ENCODE measurements around the gene B4GALT1.

Gene B4GALT1

GRCh38 chr9:33138768-33139167 lies 28.4 kb downstream of the B4GALT1 start:
- DNase-seq, result no peak

DNA sequence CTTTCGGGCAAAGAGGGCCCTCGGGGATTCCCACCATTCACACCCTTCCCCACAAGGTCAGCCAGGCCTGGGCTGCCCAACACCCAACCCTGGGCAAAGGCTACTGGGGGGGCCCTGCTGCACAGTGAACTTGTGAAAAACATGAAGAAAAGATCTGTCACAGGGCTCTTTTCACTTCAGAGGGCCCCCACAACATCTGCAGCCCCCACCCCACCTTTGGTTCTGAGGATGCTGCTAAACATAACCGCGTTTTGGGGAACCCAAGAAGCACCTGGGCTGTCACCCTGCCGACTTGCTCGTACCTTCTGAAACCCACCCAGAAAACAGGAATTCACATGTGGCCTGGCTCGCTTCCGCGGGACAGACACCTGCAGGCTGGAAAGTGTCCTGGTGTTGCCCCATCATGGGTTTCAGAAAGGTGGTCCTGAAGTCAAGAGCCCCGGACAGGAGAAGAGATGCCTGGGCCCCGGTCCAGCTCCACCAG lies 29.3 kb downstream of the B4GALT1 start:
- no peak for DNase-seq

GRCh38 chr9:33136721-33137670 lies 30.1 kb downstream of the B4GALT1 start:
- DNase-seq, result no peak

- no peak for DNase-seq
Observed at GRCh38 chr9:33135470-33135958, 31.6 kb downstream of the B4GALT1 start.

DNA sequence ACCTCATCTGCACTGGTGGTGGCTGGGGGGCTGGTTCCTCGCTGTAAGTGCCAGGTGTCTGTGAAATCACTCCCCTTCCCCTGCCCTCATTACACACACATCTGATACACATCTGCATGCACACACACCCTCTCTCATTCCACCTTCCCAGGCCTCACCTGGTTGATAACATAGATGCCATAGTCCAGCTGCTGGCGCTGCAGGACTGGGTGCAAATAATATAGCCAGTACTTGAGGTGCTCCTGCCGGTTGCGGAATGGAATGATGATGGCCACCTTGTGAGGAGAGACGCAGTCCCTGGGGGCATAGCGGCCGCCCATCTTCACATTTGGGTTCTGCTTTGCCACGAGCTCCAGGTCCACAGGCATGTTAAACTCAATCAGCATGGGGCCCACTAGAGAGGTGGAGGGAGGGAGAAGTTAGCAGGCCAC lies 32.1 kb downstream of the B4GALT1 start:
- no peak for DNase-seq

DNA sequence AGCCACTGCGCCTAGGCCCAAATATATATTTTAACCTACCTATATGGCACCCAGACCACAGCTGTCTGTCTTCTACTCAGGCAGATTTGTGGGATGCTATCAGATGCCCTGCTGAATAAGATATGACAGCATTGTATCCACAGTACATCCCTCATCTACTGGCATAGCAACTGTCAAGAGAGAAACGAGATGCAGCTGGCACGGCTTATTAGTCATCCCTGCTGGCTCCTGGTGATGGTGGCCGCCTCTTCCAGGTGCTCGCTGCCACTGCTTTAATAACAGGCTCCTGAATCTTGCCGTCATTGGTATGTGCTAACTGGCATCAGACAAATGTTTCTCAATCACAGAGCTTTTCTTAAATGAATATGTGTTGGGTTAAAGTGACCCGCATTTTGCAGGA lies 34.0 kb downstream of the B4GALT1 start:
- no peak for DNase-seq

GRCh38 chr9:33131790-33132772 lies 35.1 kb downstream of the B4GALT1 start:
- DNase-seq, result no peak

DNA sequence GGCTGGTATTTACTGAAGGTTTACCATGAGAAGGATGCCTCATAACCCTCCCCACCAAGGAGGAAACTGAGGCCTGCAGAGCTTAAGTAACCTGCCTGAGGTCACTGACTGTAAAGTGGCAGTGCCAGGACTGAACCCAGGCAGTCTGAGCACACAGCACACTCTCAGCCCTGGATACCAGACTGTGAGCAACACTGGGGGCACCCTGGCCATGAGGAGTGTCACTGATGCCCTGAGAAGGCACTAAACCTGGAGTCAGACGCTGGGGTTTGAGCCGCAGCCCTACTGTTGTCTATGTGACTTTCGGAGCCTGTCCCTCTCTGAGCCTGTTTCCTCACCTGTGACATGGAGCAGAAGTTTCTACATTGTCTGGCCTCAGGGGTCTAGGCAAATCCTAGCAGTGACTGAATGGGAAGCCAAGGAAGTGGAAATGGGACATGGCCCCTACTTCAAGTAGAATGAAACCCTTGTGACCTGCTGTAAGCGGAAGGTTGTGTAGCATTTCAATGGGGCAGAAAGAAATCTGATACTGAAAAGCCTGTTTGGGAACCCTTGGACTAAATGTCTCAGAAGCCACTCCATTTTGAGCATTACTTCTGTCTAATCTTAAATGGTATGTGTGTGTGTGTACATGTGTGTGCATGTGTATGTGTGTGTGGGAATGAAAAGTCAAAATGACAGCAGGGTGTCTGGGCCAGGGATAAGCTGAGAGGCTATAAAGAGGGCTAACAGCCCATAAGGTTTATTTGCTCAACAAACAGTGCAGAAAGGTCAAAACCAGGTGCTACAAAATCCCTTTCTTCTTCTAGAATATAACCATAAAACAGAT lies 36.0 kb downstream of the B4GALT1 start:
- no peak for DNase-seq

- no peak for DNase-seq
Observed at GRCh38 chr9:33129886-33130881, 37.0 kb downstream of the B4GALT1 start.

DNA sequence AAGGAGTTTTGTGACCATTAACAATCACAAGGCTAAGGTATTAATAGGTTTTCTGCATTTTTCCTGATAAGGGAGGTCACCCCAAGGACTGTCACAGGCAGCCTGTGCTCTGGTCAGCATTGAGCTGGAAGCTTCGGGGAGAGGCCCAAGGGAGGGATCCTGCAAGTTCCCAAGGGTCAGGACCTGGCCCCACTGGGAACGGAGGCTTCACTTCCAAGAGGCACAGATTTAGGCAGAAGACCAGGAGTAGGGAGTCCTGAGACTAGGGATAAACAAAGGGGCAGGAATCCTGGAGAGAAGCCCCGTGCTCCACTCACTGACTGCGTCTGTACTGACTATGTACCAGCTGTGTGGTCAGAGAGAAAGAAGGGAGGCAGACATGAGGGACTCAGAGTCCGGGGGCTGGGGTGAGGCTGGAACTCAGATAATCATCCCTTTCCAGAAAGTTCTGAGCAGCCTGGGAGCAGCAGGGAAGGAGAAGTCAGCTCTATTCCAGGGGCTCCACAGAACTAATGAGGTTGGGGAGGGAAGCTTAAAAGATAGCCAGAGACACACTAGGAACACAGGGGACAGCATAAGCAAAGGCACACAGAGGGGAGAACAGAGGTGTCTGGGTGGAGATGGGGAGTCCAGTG lies 37.8 kb downstream of the B4GALT1 start:
- DNase-seq, result no peak

GRCh38 chr9:33128570-33128969 lies 38.6 kb downstream of the B4GALT1 start:
- no peak for DNase-seq

DNA sequence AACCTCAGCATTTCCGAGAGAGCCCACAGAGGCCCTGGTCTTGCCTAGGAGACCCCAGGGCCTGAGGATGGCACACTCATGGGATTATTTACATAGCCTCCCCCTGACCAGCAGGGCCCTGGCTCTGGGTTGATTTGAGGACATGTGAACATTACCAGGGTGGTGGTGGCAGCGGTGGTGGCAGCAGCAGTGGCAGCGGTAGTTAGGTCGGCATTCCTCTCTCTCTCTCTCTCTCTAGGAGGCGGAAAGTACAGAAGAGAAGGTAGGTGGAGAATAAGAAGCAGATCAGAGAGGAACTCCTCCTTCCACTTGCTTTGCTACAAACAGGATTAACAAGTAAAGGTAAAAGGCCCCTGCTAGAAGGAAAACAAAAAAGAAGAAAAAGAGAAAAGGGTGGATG lies 39.3 kb downstream of the B4GALT1 start:
- no peak for DNase-seq

DNA sequence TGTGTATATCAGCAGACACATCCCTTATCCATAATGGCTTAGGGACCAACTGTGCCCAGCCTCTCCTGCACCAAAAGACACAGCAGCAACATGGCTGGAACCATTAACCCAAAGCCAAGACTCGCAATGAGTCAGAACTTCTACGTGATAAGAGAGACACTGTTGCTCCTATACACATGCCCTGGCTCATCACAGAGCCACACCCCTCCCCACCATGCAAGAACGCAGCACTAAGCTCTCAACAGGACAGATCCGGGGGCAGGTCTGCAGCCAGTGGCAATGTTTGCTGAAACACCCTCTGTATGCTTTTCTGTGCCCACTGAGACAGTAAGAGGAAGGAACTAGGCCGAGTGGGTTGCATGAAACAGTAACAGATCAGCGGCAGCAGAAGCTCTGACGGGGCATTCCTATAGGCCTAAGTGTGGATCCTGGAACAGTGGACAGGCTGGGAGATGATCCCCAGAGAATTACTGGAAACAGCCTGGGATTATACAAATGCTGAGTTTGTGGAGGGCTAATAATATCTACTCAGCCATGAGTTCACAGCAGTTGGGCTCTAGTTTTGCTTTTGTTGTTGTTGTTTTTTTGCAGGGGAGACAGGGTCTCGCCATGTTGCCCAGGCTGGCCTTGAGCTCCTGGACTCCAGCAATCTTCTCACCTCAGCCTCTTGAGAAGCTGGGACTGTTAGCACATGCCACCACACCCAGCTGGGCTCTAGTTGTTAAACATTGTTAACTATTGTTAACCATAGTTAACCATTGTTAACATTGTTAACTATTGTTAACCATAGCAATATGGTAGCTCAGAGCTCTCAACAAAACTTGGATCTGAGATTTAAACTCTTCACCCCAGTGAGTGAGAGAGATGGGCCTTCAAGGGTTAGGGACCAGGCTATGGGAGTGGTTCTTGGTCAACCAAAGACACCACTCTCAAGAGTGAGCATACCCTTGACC lies 41.0 kb downstream of the B4GALT1 start:
- DNase-seq, result no peak

DNA sequence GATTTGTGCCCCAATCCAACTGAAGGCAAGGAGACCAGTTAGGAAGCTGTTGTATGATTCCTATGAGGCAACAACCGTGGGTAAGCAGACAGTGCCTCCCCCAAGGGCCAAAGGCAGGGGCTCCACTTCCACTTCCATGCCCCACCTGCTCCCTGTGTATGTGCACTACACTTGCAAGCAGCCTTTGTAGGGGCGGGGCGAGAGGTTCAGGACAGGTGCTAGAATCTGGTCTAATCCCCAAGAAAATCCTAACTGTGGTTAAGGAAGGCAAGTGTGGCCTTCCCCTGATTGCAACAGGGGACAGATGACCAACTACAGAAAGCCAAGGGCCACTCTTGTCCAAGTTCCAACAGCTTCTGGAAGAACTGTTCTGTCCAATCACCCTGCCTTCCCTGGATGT lies 41.7 kb downstream of the B4GALT1 start:
- no peak for DNase-seq

DNA sequence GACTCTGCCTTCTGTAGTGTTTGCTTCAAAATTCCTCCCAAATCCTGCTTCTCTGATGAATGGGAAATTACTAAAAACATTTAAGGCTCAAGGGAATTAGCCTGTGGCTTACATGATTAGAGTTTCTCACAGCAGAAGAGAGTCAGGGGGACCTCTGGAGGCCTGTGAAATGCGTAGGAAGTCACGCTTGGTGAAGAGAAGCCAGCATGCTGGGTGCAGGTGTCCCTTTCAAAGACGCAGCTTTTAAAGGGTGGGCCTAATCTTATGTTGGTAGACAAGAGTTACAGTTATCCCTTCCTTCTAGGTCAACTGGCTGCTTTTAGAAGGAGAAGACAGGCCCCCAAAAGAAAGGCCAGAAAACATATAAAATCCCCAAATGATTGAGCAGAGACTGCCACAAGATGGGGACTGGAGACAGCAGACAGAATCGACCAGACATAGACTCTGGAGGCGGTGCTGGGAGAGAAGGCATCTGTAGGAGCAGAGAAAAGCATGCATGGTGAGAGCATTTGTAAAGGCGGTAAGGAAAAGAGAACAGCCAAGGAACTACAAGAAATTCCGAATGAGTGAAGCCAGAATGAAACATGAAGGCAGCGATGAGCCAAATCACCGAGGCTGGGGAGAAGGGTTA lies 42.3 kb downstream of the B4GALT1 start:
- DNase-seq, result no peak

DNA sequence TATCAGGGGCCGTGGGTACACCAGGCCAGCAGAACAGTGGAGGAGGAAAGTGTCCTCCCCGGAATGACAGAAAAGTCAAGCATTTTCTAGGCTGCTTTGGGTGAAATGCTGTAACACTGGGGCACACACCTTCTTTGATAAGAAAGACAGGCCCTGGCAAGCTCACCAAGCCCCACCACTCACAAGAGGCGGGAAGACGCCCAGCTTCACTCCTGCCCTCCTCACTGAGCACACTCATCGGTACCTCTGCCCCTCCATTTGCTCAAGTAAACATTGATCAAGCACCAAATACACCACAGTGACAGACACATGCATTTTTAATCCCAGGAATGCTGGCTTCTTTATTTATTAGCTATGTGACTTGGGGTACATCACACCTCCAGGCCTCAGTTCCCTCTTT lies 43.1 kb downstream of the B4GALT1 start:
- no peak for DNase-seq

- no peak for DNase-seq
Observed at GRCh38 chr9:33123407-33124031, 43.6 kb downstream of the B4GALT1 start.

- no peak for DNase-seq
Observed at GRCh38 chr9:33120620-33121019, 46.5 kb downstream of the B4GALT1 start.

All from DMS153 (cell line).